PC-3 (cell line): ENCODE results near the gene GLCE. TPM values are rescaled to one million over a fixed set of nuclear protein-coding genes. Genes with fewer than 3 reads are reported as not detected.

Experiments
- ATAC-seq: fragments of 200-7000 bp; cut with Tn5 transposase; 2 replicates; pipeline ENCODE4 v1.9.1; 2020; ENCODE audit warnings: mild to moderate bottlenecking, moderate library complexity
- BruUV-seq: library from RNA; stranded (reverse); fragments of 400-500 nt; replicated peaks from 2 replicates; lab custom pipeline; 2021; lab: Mats Ljungman, UMichigan
- CTCF ChIA-PET: fragments of 300-600 bp; sonication (Branson Sonifier 250); formaldehyde crosslinking; loops from one replicate; lab custom pipeline; 2022; ENCODE audit warnings: antibody characterized with exemption; lab: Charles Lee
- POLR2A ChIA-PET: fragments of 300-600 bp; sonication (Branson Sonifier 250); formaldehyde crosslinking; loops from one replicate; lab custom pipeline; 2022; ENCODE audit warnings: antibody characterized with exemption; ENCODE audit not compliant: unreplicated experiment; lab: Charles Lee
- DNase-seq: peaks from one replicate; pipeline ENCODE4 v3.0.0-alpha.2; 2015
- H2AFZ ChIP-seq: fragments of 300-600 bp; sonication (generic); 2 replicates; pipeline ENCODE4 v1.6.0; 2016; ENCODE audit warnings: antibody characterized with exemption, low read length
- H3F3A ChIP-seq: fragments of 300-600 bp; sonication (generic); one replicate; pipeline ENCODE4 v1.6.0; 2017; ENCODE audit warnings: antibody characterized with exemption, low read length, control low read depth, mild to moderate bottlenecking; ENCODE audit not compliant: unreplicated experiment
- H3K27ac ChIP-seq: fragments of 300-600 bp; sonication (generic); 2 replicates; pipeline ENCODE4 v1.5.1; 2016; ENCODE audit warnings: mild to moderate bottlenecking, low read length
- H3K27me3 ChIP-seq: fragments of 300-600 bp; sonication (generic); 2 replicates; pipeline ENCODE4 v1.6.1; 2016; ENCODE audit warnings: low read length, mixed read lengths
- H3K36me3 ChIP-seq: fragments of 300-600 bp; sonication (generic); 2 replicates; pipeline ENCODE4 v1.6.1; 2016; ENCODE audit warnings: low read depth, mixed run types, low read length, mixed read lengths
- H3K4me1 ChIP-seq: fragments of 300-600 bp; sonication (generic); 2 replicates; pipeline ENCODE4 v1.5.1; 2016; ENCODE audit warnings: low read length; ENCODE audit not compliant: insufficient read depth
- H3K4me2 ChIP-seq: fragments of 300-600 bp; sonication (generic); 2 replicates; pipeline ENCODE4 v1.6.0; 2016; ENCODE audit warnings: low read length
- H3K4me3 ChIP-seq: fragments of 300-600 bp; sonication (generic); 2 replicates; pipeline ENCODE4 v1.5.1; 2016; ENCODE audit warnings: mild to moderate bottlenecking, low read length, mixed read lengths
- H3K79me2 ChIP-seq: fragments of 300-600 bp; sonication (generic); 2 replicates; pipeline ENCODE4 v1.6.1; 2017; ENCODE audit warnings: low read length, mixed read lengths
- H3K9ac ChIP-seq: fragments of 300-600 bp; sonication (generic); 2 replicates; pipeline ENCODE4 v1.6.0; 2016; ENCODE audit warnings: mild to moderate bottlenecking, low read length
- H3K9me2 ChIP-seq: fragments of 300-600 bp; sonication (generic); replicated peaks from 2 replicates; pipeline ENCODE4 v1.6.1; 2016; ENCODE audit warnings: mixed run types, low read length, mixed read lengths
- H3K9me3 ChIP-seq: fragments of 300-600 bp; sonication (generic); 2 replicates; pipeline ENCODE4 v1.6.1; 2016; ENCODE audit warnings: low read length, mixed read lengths
- H4K20me1 ChIP-seq: fragments of 300-600 bp; sonication (generic); 2 replicates; pipeline ENCODE4 v1.6.1; 2016; ENCODE audit warnings: low read length, mixed read lengths
- EZH2 ChIP-seq: fragments of 300-600 bp; sonication (generic); IDR thresholded peaks from one replicate; pipeline ENCODE4 v1.6.1; 2017; ENCODE audit warnings: antibody characterized with exemption, mild to moderate bottlenecking, low read length; ENCODE audit not compliant: unreplicated experiment
- EZH2phosphoT487 ChIP-seq: fragments of 300-600 bp; sonication (generic); IDR thresholded peaks from 2 replicates; pipeline ENCODE4 v1.6.1; 2018; ENCODE audit warnings: mild to moderate bottlenecking, antibody characterized with exemption, low read length, borderline replicate concordance
- intact Hi-C: fragments of 100-400 bp; cut with micrococcal nuclease; formaldehyde crosslinking; loops from 2 replicates; pipeline ENCODE4 v1.9.0; 2023
- total RNA-seq: library from RNA; depleted of rRNA; stranded (reverse); fragments of >200 nt; gene quantifications from 2 replicates; pipeline ENCODE4 v1.2.3, GENCODE V29; 2014
- TF ChIP-seq, protein P1 (sequence below): fragments of 300-600 bp; sonication (generic); conservative IDR thresholded peaks from 2 replicates; pipeline ENCODE4 v1.5.1; 2017; ENCODE audit warnings: antibody characterized with exemption, low read depth, mild to moderate bottlenecking, low read length

GLCE gene
- total RNA-seq, 1 experiment from 2014 or later, result 15.4 TPM

DNA sequence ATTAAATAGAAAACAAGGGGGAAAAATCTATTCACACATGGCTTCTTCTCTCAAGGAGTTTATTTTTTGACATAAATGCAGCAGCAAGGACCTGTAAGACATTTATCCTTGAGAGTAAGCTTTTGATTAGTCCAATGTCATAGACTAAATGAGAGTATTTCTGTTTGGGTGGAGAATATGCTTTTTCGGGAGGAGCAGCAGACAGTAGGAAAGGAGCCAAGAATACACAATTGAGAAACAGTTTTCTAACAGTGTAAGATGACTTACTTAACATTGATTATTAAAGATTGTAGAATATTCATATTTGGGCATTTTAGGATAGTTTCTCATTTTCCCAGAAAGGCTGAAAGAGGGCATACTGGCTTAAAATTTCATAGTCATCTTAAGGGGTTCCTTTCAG lies 72.3 kb downstream of the GLCE start:
- ChIA-PET CTCF (no interaction called here), POLR2A (no interaction called here)

DNA sequence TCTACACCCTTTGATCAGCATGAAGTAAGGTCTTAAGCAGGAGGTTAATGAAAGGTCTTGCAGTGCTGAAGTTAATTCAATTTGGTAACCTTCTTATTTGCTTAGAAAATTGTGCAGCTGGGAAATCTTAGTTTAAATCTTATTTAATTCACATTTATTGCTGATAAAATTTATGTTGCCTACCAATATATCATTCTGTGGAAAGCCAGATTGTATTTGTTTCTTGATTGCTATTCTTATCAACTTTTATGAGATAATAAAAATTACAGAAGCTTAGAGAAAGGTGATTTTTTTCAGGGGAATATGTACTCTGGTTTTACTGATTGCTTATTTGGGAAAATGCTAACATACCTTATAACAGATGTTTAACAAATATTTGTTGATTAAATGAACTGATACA lies 74.2 kb downstream of the GLCE start:
- no peak overlapping the region for H3K27ac ChIP-seq
- H4K20me1 ChIP-seq, result no peaks in the 10 kb centered on the region
- TF ChIP-seq EZH2phosphoT487 (no peak), EZH2 (no peak)
- TF ChIP-seq, protein P1, sequence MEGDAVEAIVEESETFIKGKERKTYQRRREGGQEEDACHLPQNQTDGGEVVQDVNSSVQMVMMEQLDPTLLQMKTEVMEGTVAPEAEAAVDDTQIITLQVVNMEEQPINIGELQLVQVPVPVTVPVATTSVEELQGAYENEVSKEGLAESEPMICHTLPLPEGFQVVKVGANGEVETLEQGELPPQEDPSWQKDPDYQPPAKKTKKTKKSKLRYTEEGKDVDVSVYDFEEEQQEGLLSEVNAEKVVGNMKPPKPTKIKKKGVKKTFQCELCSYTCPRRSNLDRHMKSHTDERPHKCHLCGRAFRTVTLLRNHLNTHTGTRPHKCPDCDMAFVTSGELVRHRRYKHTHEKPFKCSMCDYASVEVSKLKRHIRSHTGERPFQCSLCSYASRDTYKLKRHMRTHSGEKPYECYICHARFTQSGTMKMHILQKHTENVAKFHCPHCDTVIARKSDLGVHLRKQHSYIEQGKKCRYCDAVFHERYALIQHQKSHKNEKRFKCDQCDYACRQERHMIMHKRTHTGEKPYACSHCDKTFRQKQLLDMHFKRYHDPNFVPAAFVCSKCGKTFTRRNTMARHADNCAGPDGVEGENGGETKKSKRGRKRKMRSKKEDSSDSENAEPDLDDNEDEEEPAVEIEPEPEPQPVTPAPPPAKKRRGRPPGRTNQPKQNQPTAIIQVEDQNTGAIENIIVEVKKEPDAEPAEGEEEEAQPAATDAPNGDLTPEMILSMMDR, result no peak
- H3K79me2 ChIP-seq, result no peaks in the 10 kb centered on the region
- BruUV-seq, result no TSS peak
- no peak for DNase-seq
- H3K4me2 ChIP-seq, result no peak overlapping the region
- no peaks in the 10 kb centered on the region for H3K36me3 ChIP-seq
- ATAC-seq, result no peak
- H3K4me1 ChIP-seq, result peaks cover 6% of the 10 kb centered on the region; the same call in 1 of the 2 replicates
- H3K4me3 ChIP-seq, result no peak overlapping the region
- no peak overlapping the region for H2AFZ ChIP-seq
- no peaks in the 10 kb centered on the region for H3K9me3 ChIP-seq
- no peaks in the 10 kb centered on the region for H3K27me3 ChIP-seq
- no peak overlapping the region for H3K9ac ChIP-seq
- no peaks in the 10 kb centered on the region for H3F3A ChIP-seq
- ChIA-PET POLR2A (no interaction called here), CTCF (no interaction called here)
- H3K9me2 ChIP-seq, result no peaks in the 10 kb centered on the region
- intact Hi-C loops, result no loop called here

More for the DNA sequence above, 72.3 kb downstream of the GLCE start:
- no peaks in the 10 kb centered on the region for H3F3A ChIP-seq
- no peaks in the 10 kb centered on the region for H3K79me2 ChIP-seq
- DNase-seq (no peak), ATAC-seq (no peak)
- no peaks in the 10 kb centered on the region for H4K20me1 ChIP-seq
- no peaks in the 10 kb centered on the region for H3K9me3 ChIP-seq
- no peak overlapping the region for H3K9ac ChIP-seq
- BruUV-seq, result no TSS peak
- H3K4me3 ChIP-seq, result no peak overlapping the region
- no peaks in the 10 kb centered on the region for H3K27me3 ChIP-seq
- no peak overlapping the region for H3K4me2 ChIP-seq
- intact Hi-C loops, result no loop called here
- no peaks in the 10 kb centered on the region for H3K9me2 ChIP-seq
- no peak overlapping the region for H2AFZ ChIP-seq
- TF ChIP-seq EZH2 (no peak), EZH2phosphoT487 (no peak)
- TF ChIP-seq, protein P1, result no peak
- H3K27ac ChIP-seq, result no peak overlapping the region
- H3K36me3 ChIP-seq, result no peaks in the 10 kb centered on the region
- H3K4me1 ChIP-seq, result peaks cover 6% of the 10 kb centered on the region; the same call in 1 of the 2 replicates

GRCh38 chr15:69236505-69236904 lies 76.1 kb downstream of the GLCE start:
- Histone ChIP-seq H3K36me3 (no peaks in the 10 kb centered on the region), H3K4me3 (no peak overlapping the region), H3K9me2 (no peaks in the 10 kb centered on the region), H3F3A (no peaks in the 10 kb centered on the region), H3K9ac (no peak overlapping the region), H3K79me2 (no peaks in the 10 kb centered on the region), H3K4me1 (peaks cover 6% of the 10 kb centered on the region; the same call in 1 of the 2 replicates), H3K9me3 (no peaks in the 10 kb centered on the region), H3K27me3 (no peaks in the 10 kb centered on the region), H3K27ac (no peak overlapping the region), H2AFZ (no peak overlapping the region), H3K4me2 (no peak overlapping the region), H4K20me1 (no peaks in the 10 kb centered on the region)
- no peak for DNase-seq
- BruUV-seq, result no TSS peak
- ATAC-seq, result no peak
- ChIA-PET POLR2A (no interaction called here), CTCF (no interaction called here)
- TF ChIP-seq, protein P1, result no peak
- no peak for TF ChIP-seq EZH2phosphoT487
- no peak for TF ChIP-seq EZH2
- intact Hi-C loops, result no loop called here
